Tibial nerve (tissue), 4 donors: ENCODE measurements around the gene UBE2A. TPM values are rescaled to one million over a fixed set of nuclear protein-coding genes. Genes with fewer than 3 reads are reported as not detected.

Experiments used
- DNase-seq, 2 donors: peaks; one replicate each; pipeline ENCODE4 v3.0.0-alpha.2; 2019; ENCODE audit warnings: low spot score in 2 of 2
- H3K27ac ChIP-seq, 4 donors: fragments of 200-600 bp; sonication (generic) in 3 of 4; one replicate each; pipeline ENCODE4 v1.5.1; 2017 to 2019; ENCODE audit warnings: mild to moderate bottlenecking in 1 of 4
- H3K27me3 ChIP-seq, 2 donors: fragments of 200-600 bp; sonication (generic) in 1 of 2; one replicate each; pipeline versions ENCODE4 v1.5.1 to v1.6.0; 2017 to 2019
- H3K36me3 ChIP-seq, 3 donors: fragments of 200-600 bp; sonication (generic); one replicate each; pipeline ENCODE4 v1.5.1; 2018 to 2019
- H3K4me1 ChIP-seq, 4 donors: fragments of 200-600 bp; sonication (generic) in 3 of 4; one replicate each; pipeline ENCODE4 v1.5.1; 2017 to 2019
- H3K4me3 ChIP-seq, 4 donors: fragments of 200-600 bp; sonication (generic) in 3 of 4; one replicate each; pipeline ENCODE4 v1.5.1; 2017 to 2019; ENCODE audit warnings: mild to moderate bottlenecking in 1 of 4, moderate library complexity in 1 of 4
- H3K9me3 ChIP-seq, 4 donors: fragments of 200-600 bp; sonication (generic) in 3 of 4; one replicate each; pipeline ENCODE4 v1.5.1; 2017 to 2019
- EP300 ChIP-seq, 2 donors: sonication (generic); formaldehyde crosslinking; IDR thresholded peaks; one replicate each; pipeline ENCODE4 v1.6.1; 2017; ENCODE audit warnings: antibody characterized with exemption in 2 of 2, mild to moderate bottlenecking in 1 of 2
- POLR2A ChIP-seq, 2 donors: fragments of 450-650 bp; IDR thresholded peaks; one replicate each; pipeline ENCODE4 v1.6.1; 2017; ENCODE audit warnings: antibody characterized with exemption in 2 of 2, mild to moderate bottlenecking in 2 of 2, moderate library complexity in 2 of 2
- WGBS, 2 donors: methylation state at CpG; one replicate each; pipeline ENCODE4 v1.1.5; 2018; 5-methylcytosine and 5-hydroxymethylcytosine counted together
- total RNA-seq, 4 donors: library from RNA; depleted of rRNA; stranded (reverse); fragments of >200 nt; gene quantifications; one replicate each; pipeline ENCODE4 v1.1.0, GENCODE V29; 2016
- TF ChIP-seq, protein P1 (sequence below), 5 experiments: fragments of 200-600 bp in 3 of 5; fragments of 450-650 bp in 2 of 5; sonication (generic) in 3 of 5; IDR thresholded peaks; one replicate each; pipeline ENCODE4 v1.5.1; 2016 to 2019; ENCODE audit warnings: antibody characterized with exemption in 5 of 5, mild to moderate bottlenecking in 3 of 5, moderate library complexity in 2 of 5

UBE2A gene
- total RNA-seq, 4 donors from 2014 or later: 31.8 to 62.5 (median 40.5) TPM

DNA sequence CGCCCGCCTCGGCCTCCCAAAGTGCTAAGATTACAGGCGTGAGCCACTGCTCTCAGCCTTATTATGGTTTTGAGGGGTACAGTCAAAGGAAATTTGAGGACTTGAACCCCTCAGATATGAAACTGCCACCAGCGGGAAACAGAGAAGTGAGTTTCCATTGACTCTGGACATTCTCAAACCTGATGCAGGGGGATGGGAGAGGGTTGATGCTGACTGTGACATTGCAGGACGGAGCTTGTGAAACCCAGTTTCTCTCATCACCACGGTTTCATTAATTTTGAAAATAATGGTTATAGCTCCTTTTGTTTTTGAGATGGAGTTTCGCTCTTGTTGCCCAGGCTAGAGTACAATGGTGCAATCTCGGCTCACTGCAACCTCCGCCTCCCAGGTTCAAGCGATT is 50.1 kb downstream of the UBE2A start:
- Histone ChIP-seq H3K4me1 (peaks cover 0 to 6% (median 0%) of the 10 kb centered on the region in 4 donors), H3K27me3 (no peaks in the 10 kb centered on the region), H3K4me3 (no peak overlapping the region), H3K27ac (no peak overlapping the region), H3K36me3 (peaks cover 0 to 5% (median 0%) of the 10 kb centered on the region in 3 donors), H3K9me3 (no peaks in the 10 kb centered on the region)
- WGBS, 2 donors: 88 to 90% methylated on average over 3 to 11 of the region's 11 CpGs
- TF ChIP-seq POLR2A (IDR thresholded peaks at IDR 0.05) (no peak), EP300 (IDR thresholded peaks at IDR 0.05) (no peak)
- TF ChIP-seq, protein P1, sequence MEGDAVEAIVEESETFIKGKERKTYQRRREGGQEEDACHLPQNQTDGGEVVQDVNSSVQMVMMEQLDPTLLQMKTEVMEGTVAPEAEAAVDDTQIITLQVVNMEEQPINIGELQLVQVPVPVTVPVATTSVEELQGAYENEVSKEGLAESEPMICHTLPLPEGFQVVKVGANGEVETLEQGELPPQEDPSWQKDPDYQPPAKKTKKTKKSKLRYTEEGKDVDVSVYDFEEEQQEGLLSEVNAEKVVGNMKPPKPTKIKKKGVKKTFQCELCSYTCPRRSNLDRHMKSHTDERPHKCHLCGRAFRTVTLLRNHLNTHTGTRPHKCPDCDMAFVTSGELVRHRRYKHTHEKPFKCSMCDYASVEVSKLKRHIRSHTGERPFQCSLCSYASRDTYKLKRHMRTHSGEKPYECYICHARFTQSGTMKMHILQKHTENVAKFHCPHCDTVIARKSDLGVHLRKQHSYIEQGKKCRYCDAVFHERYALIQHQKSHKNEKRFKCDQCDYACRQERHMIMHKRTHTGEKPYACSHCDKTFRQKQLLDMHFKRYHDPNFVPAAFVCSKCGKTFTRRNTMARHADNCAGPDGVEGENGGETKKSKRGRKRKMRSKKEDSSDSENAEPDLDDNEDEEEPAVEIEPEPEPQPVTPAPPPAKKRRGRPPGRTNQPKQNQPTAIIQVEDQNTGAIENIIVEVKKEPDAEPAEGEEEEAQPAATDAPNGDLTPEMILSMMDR (IDR thresholded peaks at IDR 0.05): no peak
- no peak for DNase-seq

DNA sequence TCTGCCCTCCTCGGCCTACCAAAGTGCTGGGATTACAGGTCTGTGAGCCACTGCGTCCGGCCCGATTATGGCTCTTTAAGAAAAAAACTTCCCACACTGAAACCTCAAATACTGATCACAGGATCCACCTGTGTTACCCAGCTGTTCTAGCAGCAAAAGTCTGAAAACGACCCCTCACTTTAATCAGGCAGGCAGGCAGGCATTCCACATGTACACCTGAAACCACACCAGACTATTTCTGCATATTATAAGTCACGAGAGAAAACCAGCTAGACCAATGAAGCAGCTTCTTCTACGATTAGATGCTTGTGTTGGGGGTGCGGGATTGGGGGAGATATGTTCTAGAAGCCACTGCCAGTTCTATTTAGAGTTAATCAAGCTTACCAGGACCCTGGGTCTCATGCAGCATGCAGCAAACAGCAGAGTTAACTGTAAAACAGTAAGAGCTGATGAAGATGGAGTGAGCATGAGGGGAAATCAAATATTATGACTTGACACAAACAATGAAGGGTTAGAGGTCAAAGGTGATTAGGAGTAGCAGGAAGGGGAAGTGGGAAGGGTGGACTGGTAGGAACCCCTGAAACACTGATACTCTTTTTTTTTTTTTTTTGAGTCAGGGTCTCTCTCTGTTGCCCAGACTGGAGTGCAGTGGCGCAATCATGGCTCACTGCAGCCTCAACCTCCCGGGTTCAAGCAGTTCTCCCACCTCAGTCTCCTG is 50.7 kb downstream of the UBE2A start:
- TF ChIP-seq POLR2A (IDR thresholded peaks at IDR 0.05): no peak
- TF ChIP-seq EP300 (IDR thresholded peaks at IDR 0.05): no peak
- TF ChIP-seq, protein P1 (IDR thresholded peaks at IDR 0.05): no peak
- Histone ChIP-seq H3K9me3 (no peaks in the 10 kb centered on the region), H3K4me1 (peaks cover 0 to 6% (median 0%) of the 10 kb centered on the region in 4 donors), H3K27ac (no peak overlapping the region), H3K27me3 (no peaks in the 10 kb centered on the region), H3K4me3 (no peak overlapping the region), H3K36me3 (peaks cover 0 to 11% (median 0%) of the 10 kb centered on the region in 3 donors)
- DNase-seq: no peak
- WGBS, 2 donors: 86 to 90% methylated on average over 10 of the region's 10 CpGs

DNA sequence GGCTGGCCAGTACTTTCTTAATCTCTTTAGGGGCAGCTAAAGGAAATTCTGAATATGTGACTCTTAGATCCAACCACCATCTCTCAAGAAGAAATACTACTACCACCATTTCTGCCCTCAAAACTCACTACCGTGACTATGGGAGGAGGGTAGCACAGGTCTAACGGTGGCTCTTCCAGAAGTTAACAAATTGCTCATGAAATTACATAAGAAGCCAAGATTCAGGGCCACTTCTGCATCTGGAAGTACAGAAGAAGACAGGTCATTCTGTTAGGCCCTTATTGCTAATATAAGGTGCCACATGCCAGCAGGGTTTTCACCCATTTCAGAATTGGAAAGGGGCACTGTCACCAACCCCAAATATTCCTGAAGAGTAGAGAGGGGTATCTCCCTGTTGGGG is 51.5 kb downstream of the UBE2A start:
- H3K4me1 ChIP-seq: peaks cover 0 to 6% (median 0%) of the 10 kb centered on the region in 4 donors
- no peak overlapping the region for H3K27ac ChIP-seq
- peaks cover 0 to 11% (median 0%) of the 10 kb centered on the region in 3 donors for H3K36me3 ChIP-seq
- TF ChIP-seq POLR2A (IDR thresholded peaks at IDR 0.05): no peak
- TF ChIP-seq, protein P1 (IDR thresholded peaks at IDR 0.05): no peak
- no peak for TF ChIP-seq EP300 (IDR thresholded peaks at IDR 0.05)
- H3K9me3 ChIP-seq: no peaks in the 10 kb centered on the region
- H3K27me3 ChIP-seq: no peaks in the 10 kb centered on the region
- no peak overlapping the region for H3K4me3 ChIP-seq
- 86% methylated on average over 2 of the region's 2 CpGs for WGBS, 2 donors
- no peak for DNase-seq

Other genes starting within 250 kb of the UBE2A start
- 10 to 100 TPM; 37.8 to 46.8 (median 45.5) TPM for gene SLC25A43, start 175.2 kb upstream of the UBE2A start, total RNA-seq
- gene SLC25A5, start 106.1 kb upstream of the UBE2A start, total RNA-seq: 100 to 1,000 TPM in 2 of 4 donors, 10 to 100 TPM in 2; 79.3 to 176 (median 93.3) TPM
- 10 to 100 TPM; 19.2 to 35.5 (median 30.2) TPM for gene STEEP1, start 9.2 kb upstream of the UBE2A start, total RNA-seq
- gene NKRF, start 31.9 kb downstream of the UBE2A start, total RNA-seq: 1 to 10 TPM; 4.4 to 9.0 (median 6.4) TPM
- 10 to 100 TPM; 18.8 to 35.8 (median 29.7) TPM for gene SEPTIN6, start 118.6 kb downstream of the UBE2A start, total RNA-seq
- gene SOWAHD, start 184.0 kb downstream of the UBE2A start, total RNA-seq: 1 to 10 TPM in 1 of 4 donors, not detected in 3; 1.1 TPM
- gene RPL39, start 217.1 kb downstream of the UBE2A start, total RNA-seq: 1,000 to 10,000 TPM; 2,139 to 3,555 (median 3,085) TPM